ENCODE results near the gene HEXD.
"Not testable (repeated sequence)": the region's sequence is repeated elsewhere in the genome, so short reads cannot be mapped to it uniquely, and the experiment has no call there.

HEXD gene
- 32.0 to 46.1 (median 33.4) reads per million in 3 donors for total RNA-seq

DNA sequence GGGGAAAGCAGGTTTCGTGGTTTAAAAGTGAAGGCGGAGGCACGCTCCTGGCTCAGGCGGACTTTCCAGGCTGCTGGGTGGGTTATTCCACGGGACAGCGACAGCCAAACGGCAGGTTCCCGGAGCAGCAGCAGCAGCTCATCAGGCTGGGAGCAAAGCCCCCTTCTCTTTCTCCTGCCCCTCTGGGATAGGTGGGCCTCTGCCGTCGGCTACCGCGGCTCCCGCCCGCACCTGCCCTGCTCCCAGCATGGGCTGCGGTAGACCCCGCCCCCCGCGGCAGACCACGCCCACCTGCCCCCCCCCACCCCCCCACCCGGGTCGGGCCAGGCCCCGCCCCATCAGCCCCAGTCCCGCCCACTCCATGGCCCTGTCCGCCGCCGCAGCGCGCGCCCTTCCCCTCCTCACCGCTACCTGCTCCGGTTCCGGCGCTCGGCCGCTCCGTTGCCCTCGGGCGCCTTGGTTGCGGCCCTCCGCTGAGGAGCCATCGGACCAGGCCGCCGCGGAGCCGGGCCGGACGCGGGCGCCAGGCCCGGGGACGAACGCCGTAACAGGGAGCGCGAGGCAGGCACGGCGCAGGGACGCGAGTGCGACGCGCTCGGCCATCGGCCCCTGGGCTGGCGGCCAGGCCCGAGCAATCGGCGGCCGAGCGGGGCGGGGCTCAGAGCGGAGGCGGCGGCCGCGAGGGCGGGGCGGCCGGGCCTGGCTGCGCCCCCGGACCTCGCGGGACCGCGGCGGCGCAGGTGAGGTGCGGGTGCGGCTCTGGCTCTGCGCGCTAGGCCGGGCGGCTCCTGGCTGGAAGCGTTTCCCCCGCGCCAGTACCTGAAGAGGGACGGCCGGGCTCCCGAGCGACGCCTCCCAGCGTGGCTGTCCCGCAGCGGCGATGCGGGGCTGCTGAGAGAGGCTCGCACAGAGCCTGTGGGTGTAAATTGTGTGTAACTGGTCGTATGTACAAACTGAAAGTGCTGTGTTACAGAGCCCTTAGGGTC, at the start of gene HEXD, which contains the start of gene OGFOD3:
HEXD (plus strand) TSS at position 347 of the 986 bp plus-strand sequence. CDS start 1,453 bp downstream, outside the sequence.
OGFOD3 (minus strand) TSS at position 586 of the 986 bp plus-strand sequence; CDS start at position 485, 101 bp downstream.
- H3K9me3 ChIP-seq (ENCODE audit: control insufficient read depth, low read length): no peaks in the 10 kb centered on the region
- H3K4me1 ChIP-seq (ENCODE audit: control insufficient read depth, insufficient read depth, low read length, poor library complexity, severe bottlenecking): peaks cover 6% of the 10 kb centered on the region
- peak; percentile 74 to 80 (median 79) for DNase-seq
- no peaks in the 10 kb centered on the region for H3K27me3 ChIP-seq (replicated peaks; ENCODE audit: control insufficient read depth, insufficient read depth, low read length, poor library complexity, severe bottlenecking)
- H3K27ac ChIP-seq (ENCODE audit: insufficient read depth, low read length, poor library complexity, severe bottlenecking): peak within 1 kb of the TSS; percentile 87
- H3K4me3 ChIP-seq (ENCODE audit: insufficient read depth, low read depth, low read length, poor library complexity, severe bottlenecking): peak within 1 kb of the TSS; percentile 79
- H3K36me3 ChIP-seq (ENCODE audit: control insufficient read depth, insufficient read depth, low read length): peaks cover 7% of the 10 kb centered on the region

DNA sequence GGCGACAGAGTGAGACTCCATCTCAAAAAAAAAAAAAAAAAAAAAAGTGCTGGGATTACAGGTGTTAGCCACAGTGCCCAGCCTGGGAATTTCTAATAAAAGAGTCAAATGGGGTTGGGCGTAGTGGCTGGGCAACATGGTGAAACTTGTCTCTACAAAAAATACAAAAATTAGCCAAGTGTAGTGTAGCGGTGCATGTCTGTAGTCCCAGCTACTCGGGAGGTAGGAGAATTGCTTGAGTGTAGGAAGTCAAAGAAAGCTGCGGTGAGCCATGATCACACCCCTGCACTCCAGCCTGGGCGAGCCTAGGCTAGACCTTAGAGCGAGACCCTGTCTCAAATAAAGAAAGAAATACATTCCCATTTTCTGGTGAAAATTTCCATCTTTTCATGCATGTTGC, 48.9 kb upstream of the HEXD start:
- H3K4me1 ChIP-seq (ENCODE audit: control insufficient read depth, insufficient read depth, low read length, poor library complexity, severe bottlenecking): peaks cover 9% of the 10 kb centered on the region
- H3K9me3 ChIP-seq (ENCODE audit: control insufficient read depth, low read length): no peaks in the 10 kb centered on the region
- no peaks in the 10 kb centered on the region for H3K36me3 ChIP-seq (ENCODE audit: control insufficient read depth, insufficient read depth, low read length)
- no peak overlapping the region for H3K4me3 ChIP-seq (ENCODE audit: insufficient read depth, low read depth, low read length, poor library complexity, severe bottlenecking)
- H3K27ac ChIP-seq (ENCODE audit: insufficient read depth, low read length, poor library complexity, severe bottlenecking): no peak overlapping the region
- DNase-seq: no peak
- H3K27me3 ChIP-seq (replicated peaks; ENCODE audit: control insufficient read depth, insufficient read depth, low read length, poor library complexity, severe bottlenecking): peaks cover 30% of the 10 kb centered on the region

DNA sequence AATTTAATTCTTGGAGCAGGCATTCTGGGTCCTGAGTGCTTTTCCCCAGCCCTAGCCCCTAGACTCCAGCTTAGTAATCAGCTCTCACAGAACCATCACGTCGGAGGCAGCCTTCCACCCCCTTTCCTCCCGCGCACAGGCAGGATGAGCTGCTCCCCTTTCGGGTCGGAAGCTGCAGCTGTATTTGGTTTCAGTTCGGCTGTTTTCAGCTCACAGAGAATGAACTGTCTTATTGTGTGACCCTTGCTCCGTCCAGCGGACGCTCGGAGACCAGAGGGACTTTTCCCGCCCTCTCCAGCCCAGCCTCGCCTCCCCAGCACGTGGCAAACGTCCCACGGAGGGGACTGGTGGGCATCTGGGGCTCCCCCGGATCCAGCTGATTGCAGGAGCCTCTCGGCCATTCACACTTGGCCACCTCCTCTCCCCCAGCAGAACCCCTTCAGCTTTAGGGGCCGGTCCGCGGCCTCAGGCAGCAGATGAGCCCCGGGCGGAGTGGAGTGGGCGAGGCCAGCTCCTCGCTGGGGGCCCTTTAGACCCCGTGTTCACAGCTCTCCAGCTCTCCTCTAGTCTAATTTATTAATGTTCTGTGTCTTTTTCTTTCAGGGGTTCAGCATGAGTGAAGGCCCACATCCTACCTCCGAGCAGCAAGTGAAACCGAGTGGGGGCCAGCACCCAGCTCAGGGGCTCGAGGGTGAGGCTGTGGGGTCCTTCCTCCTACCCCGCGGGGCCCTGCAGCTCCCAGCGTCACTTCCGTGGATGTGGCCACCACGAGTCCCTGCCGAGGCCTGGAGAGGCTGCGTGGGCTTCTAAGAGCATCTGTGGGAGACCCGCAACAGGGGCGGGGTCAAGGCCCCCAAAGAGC, 47.4 kb upstream of the HEXD start:
- Histone ChIP-seq H3K9me3 (ENCODE audit: control insufficient read depth, low read length) (no peaks in the 10 kb centered on the region), H3K27ac (ENCODE audit: insufficient read depth, low read length, poor library complexity, severe bottlenecking) (no peak overlapping the region)

DNA sequence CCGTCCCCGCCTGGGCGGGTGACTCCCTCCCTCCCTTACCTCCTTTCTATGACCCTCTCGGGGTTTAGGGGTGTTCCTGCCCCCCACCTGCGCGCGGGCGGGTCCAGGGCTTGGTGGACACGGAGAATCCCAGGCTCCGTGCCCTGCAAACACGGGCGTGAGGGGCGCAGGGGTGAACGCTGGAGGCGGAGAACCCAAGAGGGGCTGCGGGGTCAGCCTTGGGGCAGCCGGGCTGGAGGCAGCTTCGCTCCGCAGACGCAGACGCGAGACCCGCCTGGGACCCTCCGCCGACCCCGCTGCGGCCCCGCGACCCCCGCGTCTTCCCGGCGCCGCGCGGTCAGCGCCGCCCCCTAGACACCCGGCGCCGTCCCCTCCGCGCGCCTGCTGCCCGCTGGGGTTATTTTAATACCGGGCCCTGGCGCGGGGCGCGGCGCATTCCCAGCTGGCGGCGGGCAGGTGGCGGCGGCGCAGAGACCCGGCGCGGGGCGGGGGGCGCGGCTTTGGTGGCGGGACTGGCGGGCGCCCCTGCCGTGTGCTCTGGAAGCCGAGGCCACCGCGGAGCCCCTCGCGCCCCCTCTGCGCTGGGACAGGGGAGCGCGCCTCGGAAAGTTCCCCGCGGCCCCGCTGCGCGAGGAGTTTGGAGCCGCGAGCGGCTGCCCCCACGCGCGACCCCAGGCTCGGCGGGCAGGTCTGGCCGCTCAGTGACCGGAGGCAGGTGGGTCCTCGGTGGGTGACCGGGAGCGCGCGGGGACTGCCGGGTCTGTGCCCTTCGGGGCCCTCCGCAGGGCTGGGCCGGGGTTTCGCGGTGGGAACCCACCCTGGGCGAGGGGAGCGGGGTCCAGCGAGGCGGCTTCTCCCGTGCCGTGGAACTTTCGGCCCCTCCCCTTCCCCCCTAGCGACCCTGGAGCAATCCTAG, 46.6 kb upstream of the HEXD start, which contains the start of gene UTS2R:
UTS2R (plus strand) TSS at position 433 of the 916 bp plus-strand sequence. CDS start 2,560 bp downstream, outside the sequence.
- no peaks in the 10 kb centered on the region for H3K9me3 ChIP-seq (ENCODE audit: control insufficient read depth, low read length)
- H3K4me3 ChIP-seq (ENCODE audit: insufficient read depth, low read depth, low read length, poor library complexity, severe bottlenecking): peak within 1 kb of the TSS; percentile 51
- no peak within 1 kb of the TSS for H3K27ac ChIP-seq (ENCODE audit: insufficient read depth, low read length, poor library complexity, severe bottlenecking)
- H3K27me3 ChIP-seq (replicated peaks; ENCODE audit: control insufficient read depth, insufficient read depth, low read length, poor library complexity, severe bottlenecking): peaks cover 30% of the 10 kb centered on the region
- peaks cover 9% of the 10 kb centered on the region for H3K4me1 ChIP-seq (ENCODE audit: control insufficient read depth, insufficient read depth, low read length, poor library complexity, severe bottlenecking)
- H3K36me3 ChIP-seq (ENCODE audit: control insufficient read depth, insufficient read depth, low read length): no peaks in the 10 kb centered on the region
- no peak for DNase-seq

More for the DNA sequence above, 47.4 kb upstream of the HEXD start:
- peaks cover 30% of the 10 kb centered on the region for H3K27me3 ChIP-seq (replicated peaks; ENCODE audit: control insufficient read depth, insufficient read depth, low read length, poor library complexity, severe bottlenecking)
- H3K4me3 ChIP-seq (ENCODE audit: insufficient read depth, low read depth, low read length, poor library complexity, severe bottlenecking): peak overlapping the region; percentile 51
- peaks cover 9% of the 10 kb centered on the region for H3K4me1 ChIP-seq (ENCODE audit: control insufficient read depth, insufficient read depth, low read length, poor library complexity, severe bottlenecking)
- no peak for DNase-seq
- H3K36me3 ChIP-seq (ENCODE audit: control insufficient read depth, insufficient read depth, low read length): no peaks in the 10 kb centered on the region

DNA sequence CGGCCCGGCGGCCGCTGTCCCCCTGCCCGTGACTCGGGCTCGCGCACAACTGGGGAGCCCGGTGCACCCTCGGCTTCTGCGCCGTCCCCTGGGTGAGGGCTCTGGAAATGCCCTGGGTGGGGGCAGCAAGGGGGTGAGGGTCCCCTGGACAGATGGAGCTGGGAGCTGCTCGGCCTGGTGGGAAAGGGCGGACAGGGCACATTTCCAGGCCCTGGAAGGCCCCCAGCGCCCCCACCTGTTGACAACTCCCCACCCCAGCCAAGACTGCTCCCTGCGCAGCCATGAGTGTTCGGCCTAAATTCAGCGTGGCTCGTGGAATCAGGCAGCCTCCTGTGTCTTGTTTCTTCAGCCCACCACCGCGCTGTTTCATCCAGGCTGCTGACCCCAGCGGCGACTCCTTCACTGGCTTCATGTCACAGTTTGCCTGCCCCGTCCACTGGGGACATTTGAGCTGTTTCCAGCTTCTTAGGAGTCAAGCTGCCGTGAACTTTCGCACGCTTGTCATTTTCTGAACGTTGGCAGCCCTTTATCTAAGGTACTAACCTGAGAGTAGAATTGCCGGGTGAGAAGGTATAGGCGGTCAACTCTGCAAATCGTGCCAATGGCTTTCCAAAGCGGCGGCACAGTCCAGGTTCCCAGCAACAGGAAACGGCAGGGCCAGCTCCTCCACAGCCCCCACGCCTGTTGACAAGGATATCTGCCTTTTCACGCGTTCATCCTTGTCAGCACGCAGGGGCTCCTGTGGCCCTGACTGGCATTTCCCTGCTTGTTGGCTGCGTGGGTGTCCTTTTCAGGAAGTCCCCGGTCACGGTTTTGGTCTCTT, 45.7 kb upstream of the HEXD start:
- H3K27me3 ChIP-seq (replicated peaks; ENCODE audit: control insufficient read depth, insufficient read depth, low read length, poor library complexity, severe bottlenecking): peaks cover 30% of the 10 kb centered on the region
- H3K36me3 ChIP-seq (ENCODE audit: control insufficient read depth, insufficient read depth, low read length): no peaks in the 10 kb centered on the region
- no peaks in the 10 kb centered on the region for H3K9me3 ChIP-seq (ENCODE audit: control insufficient read depth, low read length)
- peaks cover 9% of the 10 kb centered on the region for H3K4me1 ChIP-seq (ENCODE audit: control insufficient read depth, insufficient read depth, low read length, poor library complexity, severe bottlenecking)
- H3K27ac ChIP-seq (ENCODE audit: insufficient read depth, low read length, poor library complexity, severe bottlenecking): no peak overlapping the region
- H3K4me3 ChIP-seq (ENCODE audit: insufficient read depth, low read depth, low read length, poor library complexity, severe bottlenecking): no peak overlapping the region
- no peak for DNase-seq

DNA sequence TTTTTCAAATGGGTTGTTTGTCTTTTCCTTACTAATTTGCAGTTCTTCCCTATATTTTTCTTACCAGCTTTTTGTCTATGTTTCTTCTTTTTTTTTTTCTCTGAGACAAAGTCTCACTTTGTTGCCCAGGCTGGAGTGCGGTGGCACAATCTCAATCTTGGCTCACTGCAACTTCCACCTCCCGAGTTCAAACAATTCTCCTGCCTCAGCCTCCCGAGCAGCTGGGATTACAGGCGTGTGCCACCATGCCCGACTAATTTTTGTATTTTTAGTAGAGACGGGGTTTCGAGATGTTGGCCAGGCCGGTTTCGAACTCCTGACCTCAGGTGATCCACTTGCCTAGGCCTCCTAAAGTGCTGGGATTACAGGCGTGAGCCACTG, 45.1 kb upstream of the HEXD start:
- not testable (repeated sequence) for H3K4me1 ChIP-seq (ENCODE audit: control insufficient read depth, insufficient read depth, low read length, poor library complexity, severe bottlenecking); H3K4me3 ChIP-seq (ENCODE audit: insufficient read depth, low read depth, low read length, poor library complexity, severe bottlenecking); H3K9me3 ChIP-seq (ENCODE audit: control insufficient read depth, low read length); H3K27ac ChIP-seq (ENCODE audit: insufficient read depth, low read length, poor library complexity, severe bottlenecking); H3K36me3 ChIP-seq (ENCODE audit: control insufficient read depth, insufficient read depth, low read length); DNase-seq
- peaks cover 30% of the 10 kb centered on the region for H3K27me3 ChIP-seq (replicated peaks; ENCODE audit: control insufficient read depth, insufficient read depth, low read length, poor library complexity, severe bottlenecking)

DNA sequence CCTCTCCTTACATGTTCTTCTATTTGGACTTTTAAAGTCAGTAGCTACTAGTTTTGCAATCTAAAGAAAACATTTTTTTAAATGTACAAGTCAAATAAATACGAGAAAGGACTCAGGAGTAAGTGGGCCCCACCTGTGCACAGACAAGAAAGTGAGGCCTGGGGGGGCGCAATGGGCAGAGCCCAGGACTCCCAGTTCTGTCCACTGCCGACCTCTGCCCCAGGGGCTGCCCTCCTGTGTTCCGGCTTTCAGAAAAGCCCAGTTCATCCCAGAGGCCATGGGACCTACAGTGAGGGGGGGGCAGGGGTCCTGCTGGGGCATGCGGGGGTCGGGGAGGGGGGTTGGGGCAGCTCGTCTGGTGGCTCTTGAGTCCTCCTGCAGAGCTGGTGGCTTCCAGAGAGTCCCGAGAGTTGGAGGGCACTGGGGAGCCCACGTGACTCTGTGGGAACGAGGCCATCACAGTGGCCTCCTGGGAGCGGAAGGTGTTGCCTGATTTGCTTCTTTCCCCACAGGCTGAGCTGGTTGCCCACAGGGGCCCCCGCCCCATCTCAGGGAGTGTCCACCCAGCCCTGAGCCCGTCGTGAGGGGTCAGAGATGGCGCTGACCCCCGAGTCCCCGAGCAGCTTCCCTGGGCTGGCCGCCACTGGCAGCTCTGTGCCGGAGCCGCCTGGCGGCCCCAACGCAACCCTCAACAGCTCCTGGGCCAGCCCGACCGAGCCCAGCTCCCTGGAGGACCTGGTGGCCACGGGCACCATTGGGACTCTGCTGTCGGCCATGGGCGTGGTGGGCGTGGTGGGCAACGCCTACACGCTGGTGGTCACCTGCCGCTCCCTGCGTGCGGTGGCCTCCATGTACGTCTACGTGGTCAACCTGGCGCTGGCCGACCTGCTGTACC, 44.2 kb upstream of the HEXD start:
- no peak overlapping the region for H3K4me3 ChIP-seq (ENCODE audit: insufficient read depth, low read depth, low read length, poor library complexity, severe bottlenecking)
- no peak overlapping the region for H3K27ac ChIP-seq (ENCODE audit: insufficient read depth, low read length, poor library complexity, severe bottlenecking)
- no peak for DNase-seq
- no peaks in the 10 kb centered on the region for H3K9me3 ChIP-seq (ENCODE audit: control insufficient read depth, low read length)
- no peaks in the 10 kb centered on the region for H3K36me3 ChIP-seq (ENCODE audit: control insufficient read depth, insufficient read depth, low read length)
- peaks cover 9% of the 10 kb centered on the region for H3K4me1 ChIP-seq (ENCODE audit: control insufficient read depth, insufficient read depth, low read length, poor library complexity, severe bottlenecking)
- H3K27me3 ChIP-seq (replicated peaks; ENCODE audit: control insufficient read depth, insufficient read depth, low read length, poor library complexity, severe bottlenecking): peaks cover 26% of the 10 kb centered on the region

DNA sequence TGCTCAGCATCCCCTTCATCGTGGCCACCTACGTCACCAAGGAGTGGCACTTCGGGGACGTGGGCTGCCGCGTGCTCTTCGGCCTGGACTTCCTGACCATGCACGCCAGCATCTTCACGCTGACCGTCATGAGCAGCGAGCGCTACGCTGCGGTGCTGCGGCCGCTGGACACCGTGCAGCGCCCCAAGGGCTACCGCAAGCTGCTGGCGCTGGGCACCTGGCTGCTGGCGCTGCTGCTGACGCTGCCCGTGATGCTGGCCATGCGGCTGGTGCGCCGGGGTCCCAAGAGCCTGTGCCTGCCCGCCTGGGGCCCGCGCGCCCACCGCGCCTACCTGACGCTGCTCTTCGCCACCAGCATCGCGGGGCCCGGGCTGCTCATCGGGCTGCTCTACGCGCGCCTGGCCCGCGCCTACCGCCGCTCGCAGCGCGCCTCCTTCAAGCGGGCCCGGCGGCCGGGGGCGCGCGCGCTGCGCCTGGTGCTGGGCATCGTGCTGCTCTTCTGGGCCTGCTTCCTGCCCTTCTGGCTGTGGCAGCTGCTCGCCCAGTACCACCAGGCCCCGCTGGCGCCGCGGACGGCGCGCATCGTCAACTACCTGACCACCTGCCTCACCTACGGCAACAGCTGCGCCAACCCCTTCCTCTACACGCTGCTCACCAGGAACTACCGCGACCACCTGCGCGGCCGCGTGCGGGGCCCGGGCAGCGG, 43.4 kb upstream of the HEXD start:
- Histone ChIP-seq H3K4me1 (ENCODE audit: control insufficient read depth, insufficient read depth, low read length, poor library complexity, severe bottlenecking) (peaks cover 9% of the 10 kb centered on the region), H3K27ac (ENCODE audit: insufficient read depth, low read length, poor library complexity, severe bottlenecking) (no peak overlapping the region), H3K4me3 (ENCODE audit: insufficient read depth, low read depth, low read length, poor library complexity, severe bottlenecking) (no peak overlapping the region), H3K9me3 (ENCODE audit: control insufficient read depth, low read length) (no peaks in the 10 kb centered on the region), H3K27me3 (replicated peaks; ENCODE audit: control insufficient read depth, insufficient read depth, low read length, poor library complexity, severe bottlenecking) (peaks cover 26% of the 10 kb centered on the region), H3K36me3 (ENCODE audit: control insufficient read depth, insufficient read depth, low read length) (no peaks in the 10 kb centered on the region)
- DNase-seq: no peak
